GM12872 (cell line): ENCODE results near the gene OR10K2.

Source experiments
- CTCF ChIP-seq: IDR thresholded peaks from 3 replicates; pipeline ENCODE4 v1.5.1; 2011; ENCODE audit warnings: low read depth, mild to moderate bottlenecking, low read length, moderate library complexity; ENCODE audit not compliant: insufficient read depth

Gene OR10K2

DNA sequence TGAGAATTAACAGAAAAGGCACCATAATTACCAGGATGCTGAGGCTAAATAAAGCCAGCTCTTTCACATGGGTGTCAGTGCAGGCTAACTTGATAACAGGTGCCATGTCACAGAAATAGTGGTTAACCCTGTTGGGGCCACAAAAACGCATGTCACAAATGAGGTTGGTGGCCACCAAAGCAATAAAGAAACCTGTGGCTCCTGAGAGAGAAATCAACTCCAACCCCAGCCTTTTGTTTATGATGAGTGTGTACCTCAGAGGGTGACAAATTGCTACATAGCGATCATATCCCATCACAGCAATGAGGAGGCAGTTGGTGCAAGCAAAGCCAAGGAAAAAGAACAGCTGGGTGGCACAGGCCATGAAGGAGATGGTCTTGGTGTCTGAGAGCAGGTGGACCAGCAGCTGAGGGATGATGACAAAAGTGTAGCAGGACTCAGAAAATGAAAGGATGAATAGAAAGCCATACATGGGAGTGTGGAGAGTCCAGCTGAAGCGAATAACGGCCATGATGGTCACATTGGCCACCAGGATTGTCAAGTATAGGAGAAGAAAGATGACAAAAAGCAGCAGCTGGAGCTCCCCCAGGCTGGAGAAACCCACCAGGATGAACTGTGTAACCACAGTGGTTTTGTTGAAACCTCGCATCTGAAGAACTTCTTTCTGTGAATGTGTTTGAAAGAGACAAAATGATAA, 27.1 kb downstream of the OR10K2 start, which contains the start of gene OR10T2:
OR10T2 (minus strand) TSS at position 649 of the 697 bp plus-strand sequence; CDS start at position 649, 0 bp downstream.
- no peak for TF ChIP-seq CTCF

DNA sequence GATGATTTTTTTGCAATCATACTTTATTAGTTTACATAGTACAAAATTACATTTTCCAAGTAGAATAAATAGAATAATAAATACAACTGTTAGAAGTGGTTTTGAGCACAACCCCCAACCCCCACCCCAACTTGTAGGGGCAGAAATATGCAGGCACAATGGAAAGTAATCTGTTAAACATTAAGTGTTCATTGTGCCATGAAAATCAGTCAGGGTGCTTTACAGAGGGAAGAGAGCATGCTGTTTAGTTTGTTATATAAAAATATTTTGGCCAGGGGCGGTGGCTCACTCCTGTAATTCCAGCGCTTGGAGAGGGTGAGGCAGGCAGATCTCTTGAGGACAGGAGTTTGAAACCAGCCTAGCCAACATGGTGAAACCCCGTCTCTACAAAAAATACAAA, 29.4 kb downstream of the OR10K2 start:
- no peak for TF ChIP-seq CTCF

DNA sequence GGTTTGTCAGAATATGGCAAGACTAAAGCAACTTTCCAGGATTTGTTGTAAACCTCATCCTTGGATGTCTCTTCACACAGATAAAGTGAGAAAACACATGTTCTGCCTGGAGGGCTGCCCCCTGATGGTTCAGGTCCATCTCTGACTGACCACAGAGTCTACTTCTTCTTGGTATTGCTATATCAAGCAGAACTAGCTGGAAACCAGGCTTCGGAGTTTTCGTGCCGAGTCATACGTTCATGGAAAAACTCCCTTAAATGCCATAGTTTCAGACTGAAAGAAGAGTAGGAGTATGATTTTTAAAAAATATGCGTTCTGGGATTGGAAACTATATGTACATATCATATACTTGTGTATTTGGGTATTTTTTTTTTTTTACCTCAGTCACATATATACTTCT, 32.6 kb downstream of the OR10K2 start:
- TF ChIP-seq CTCF, result no peak

DNA sequence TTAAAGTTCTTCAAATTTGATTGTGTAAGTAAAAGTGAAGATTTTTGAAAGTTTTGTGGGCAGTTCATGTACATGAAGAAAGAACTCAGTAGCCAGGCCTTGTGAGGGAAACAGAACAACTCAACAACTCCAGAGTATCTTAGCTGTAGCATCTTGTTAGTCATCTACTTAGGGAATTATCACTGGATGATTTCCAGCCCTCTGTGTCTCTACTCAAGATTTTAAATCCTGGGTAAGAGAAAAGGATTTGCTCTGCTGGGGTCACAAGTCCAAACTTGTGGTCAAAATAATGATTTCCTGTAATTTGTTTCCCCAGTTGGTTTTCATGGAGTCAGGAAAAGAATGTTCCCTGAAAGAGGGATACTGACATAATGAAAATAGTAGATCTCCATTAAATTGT, 34.9 kb downstream of the OR10K2 start:
- TF ChIP-seq CTCF, result no peak

GRCh38 chr1:158390331-158390730, 35.7 kb downstream of the OR10K2 start:
- TF ChIP-seq CTCF, result no peak

DNA sequence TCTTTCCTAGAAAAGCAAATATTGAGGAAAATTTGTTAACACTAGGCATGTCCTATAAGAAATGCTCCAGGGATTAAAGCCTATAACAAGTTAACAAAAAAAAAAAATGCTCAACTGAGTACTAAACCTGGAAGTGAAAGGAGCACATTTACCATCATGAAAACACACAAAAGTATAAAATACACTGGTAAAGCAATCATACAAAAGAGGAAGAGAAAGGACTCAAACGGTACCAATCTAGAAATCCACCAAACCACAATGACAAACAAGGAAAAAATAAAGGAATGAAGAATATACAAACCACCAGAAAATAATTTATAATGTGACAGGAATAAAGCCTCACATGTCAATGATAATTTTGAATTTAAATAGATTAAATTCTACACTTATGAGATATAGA, 51.2 kb downstream of the OR10K2 start:
- TF ChIP-seq CTCF, result no peak

GRCh38 chr1:158371188-158371953, 54.7 kb downstream of the OR10K2 start:
- TF ChIP-seq CTCF, result no peak
